Activated T-cell treated with anti-CD3 and anti-CD28 coated beads, Interleukin-2, amount 50 U/mL, for 1 hour (primary cell): Measurements from ENCODE around the gene SMG5.
"Not testable (repeated sequence)": the region's sequence is repeated elsewhere in the genome, so short reads cannot be mapped to it uniquely, and the experiment has no call there.

Experiments
- DNase-seq: peaks from one replicate; pipeline ENCODE4 v3.0.0-alpha.2; 2020

Gene SMG5, protein sequence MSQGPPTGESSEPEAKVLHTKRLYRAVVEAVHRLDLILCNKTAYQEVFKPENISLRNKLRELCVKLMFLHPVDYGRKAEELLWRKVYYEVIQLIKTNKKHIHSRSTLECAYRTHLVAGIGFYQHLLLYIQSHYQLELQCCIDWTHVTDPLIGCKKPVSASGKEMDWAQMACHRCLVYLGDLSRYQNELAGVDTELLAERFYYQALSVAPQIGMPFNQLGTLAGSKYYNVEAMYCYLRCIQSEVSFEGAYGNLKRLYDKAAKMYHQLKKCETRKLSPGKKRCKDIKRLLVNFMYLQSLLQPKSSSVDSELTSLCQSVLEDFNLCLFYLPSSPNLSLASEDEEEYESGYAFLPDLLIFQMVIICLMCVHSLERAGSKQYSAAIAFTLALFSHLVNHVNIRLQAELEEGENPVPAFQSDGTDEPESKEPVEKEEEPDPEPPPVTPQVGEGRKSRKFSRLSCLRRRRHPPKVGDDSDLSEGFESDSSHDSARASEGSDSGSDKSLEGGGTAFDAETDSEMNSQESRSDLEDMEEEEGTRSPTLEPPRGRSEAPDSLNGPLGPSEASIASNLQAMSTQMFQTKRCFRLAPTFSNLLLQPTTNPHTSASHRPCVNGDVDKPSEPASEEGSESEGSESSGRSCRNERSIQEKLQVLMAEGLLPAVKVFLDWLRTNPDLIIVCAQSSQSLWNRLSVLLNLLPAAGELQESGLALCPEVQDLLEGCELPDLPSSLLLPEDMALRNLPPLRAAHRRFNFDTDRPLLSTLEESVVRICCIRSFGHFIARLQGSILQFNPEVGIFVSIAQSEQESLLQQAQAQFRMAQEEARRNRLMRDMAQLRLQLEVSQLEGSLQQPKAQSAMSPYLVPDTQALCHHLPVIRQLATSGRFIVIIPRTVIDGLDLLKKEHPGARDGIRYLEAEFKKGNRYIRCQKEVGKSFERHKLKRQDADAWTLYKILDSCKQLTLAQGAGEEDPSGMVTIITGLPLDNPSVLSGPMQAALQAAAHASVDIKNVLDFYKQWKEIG

DNA sequence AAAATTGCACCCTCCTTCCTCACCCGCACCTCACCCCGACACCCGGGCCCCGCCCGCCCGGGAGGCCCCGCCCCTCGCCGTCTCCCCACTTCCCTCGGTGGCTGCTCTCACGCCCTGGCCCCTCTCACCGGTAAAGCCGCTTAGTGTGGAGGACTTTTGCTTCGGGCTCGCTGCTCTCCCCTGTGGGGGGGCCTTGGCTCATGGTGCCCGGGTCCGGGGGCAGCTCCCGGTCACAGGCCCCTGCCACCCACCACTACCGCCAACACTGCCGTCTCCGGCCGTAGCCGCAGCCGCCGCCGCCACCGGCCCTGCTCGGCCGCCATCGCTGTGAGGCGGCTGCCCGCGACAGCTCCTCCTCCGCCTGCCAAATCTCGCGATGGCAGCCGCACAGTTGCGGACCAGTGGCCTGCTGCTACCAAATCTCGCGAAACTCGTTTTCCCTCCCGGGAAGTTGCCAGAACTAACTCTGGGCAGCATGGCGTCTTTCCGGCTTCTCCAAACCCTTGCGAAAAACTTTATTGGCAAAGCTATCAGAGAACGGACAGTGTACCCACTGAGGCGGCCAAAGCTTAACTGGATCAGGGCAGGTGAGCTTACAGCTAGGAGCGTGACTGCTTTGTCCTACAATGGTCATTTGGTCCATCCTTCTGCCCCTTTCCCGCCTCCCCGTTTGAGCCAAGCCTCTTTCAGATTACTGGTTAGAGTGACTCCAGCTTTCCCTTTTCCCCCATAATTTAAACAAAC is at the start of gene SMG5:
SMG5 (minus strand) TSS at position 347 of the 744 bp plus-strand sequence; CDS start at position 202, 145 bp downstream.
- peak; percentile 93 for DNase-seq

DNA sequence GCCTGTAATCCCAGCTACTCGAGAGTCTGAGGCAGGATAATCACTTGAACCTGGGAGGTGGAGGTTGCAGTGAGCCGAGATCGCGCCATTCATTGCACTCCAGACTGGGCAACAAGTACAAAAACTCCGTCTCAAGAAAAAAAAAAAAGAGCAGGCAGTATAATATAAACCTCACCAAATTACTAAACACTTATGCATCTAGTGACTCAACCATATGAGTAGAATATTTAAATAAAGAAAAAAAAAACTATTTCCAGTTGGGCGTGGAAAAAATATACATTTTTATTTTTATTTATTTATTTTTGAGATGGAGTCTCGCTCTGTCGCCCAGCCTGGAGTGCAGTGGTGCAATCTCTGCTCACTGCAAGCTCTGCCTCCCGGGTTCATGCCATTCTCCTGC is 40.6 kb upstream of the SMG5 start:
- DNase-seq: not testable (repeated sequence)

DNA sequence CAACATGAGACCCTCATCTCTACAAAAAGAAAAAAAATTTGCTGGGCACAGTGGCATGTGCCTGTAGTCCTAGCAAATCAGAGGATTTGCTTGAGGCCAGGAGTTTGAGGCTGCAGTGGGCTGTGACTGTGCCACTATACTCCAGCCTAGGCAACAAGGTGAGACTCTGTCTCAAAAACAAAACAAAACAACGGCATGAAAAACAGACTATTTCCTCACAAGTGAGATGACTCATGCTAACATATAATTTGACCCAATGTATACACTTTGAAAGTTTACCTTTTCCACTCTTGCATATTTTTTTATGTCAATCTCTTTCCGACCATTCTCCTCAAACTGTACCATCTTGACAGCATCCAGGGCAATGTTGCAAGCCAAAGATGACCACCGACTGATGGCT is 37.9 kb upstream of the SMG5 start:
- no peak for DNase-seq

DNA sequence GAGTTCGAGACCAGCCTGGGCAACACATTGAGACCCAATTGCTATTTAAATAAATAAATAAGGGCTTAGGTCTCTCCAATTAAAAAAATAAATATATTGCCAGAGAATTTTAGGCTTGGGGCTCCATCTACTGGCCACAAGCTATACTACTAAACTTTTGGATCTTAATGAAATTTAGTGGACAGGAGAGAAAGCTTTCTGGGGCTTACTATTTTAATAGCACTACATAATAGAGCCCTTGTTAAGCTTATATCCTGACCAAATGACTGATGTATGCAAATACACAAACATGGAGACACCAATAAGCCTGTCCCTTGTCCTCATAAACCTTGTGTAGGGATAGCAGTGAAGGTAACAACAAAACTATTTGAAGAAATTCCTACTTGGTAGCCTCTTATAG is 37.0 kb upstream of the SMG5 start:
- DNase-seq: no peak

DNA sequence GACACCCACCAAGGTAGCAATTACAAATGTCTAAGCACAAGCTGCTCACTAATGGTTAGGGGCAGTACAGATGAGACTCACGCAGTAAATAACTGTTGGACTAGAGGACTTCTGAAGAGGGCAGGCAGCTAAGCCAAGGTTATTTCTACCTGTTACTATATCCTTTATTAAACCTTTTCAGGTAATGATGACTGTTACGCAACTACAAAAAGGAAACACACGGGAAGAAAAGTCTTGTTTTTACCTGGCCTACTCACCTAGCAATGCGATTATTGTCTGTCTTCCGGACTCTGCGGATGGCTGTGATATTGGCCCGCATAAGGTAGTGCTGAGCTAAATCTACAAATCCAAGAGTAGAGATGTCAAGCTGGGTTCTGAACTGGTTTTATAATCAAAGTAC is 34.3 kb upstream of the SMG5 start:
- DNase-seq: no peak

DNA sequence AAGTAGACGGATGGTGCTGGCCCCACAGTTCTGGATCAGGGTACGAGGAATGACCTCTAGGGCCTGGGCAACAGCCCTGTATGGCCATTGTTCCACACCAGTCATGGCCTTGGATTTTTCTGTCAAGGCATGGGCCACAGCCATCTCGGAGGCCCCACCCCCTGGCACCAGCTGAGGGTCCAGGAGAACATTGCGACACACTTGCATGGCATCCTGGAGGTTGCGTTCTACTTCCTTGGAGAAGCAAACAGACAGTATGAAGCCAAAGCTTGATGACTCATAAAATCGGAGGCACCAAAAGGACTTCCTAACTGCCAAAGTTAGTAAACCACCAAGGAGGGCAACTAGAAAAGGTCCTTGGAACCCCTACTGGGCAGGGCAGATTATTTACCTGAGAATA is 28.3 kb upstream of the SMG5 start:
- DNase-seq: no peak

DNA sequence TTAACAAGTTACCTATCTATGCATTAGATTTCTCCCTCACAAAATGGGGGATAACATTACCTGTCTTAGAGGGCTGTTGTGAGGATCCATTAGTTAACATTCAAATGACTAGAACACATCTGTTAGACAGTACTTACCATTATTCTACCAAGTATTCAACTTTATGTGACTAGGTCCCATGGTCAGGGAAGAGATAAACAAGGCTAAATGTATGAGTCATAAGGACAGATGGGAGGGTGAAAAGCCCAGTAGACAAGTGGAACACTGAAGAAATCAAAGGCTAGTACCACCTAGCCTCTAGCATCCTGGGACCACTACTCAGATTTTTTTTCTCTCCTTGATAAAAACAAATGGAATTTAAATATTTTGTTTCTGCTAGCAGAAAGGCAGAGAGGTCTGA is 25.5 kb upstream of the SMG5 start:
- DNase-seq: no peak

DNA sequence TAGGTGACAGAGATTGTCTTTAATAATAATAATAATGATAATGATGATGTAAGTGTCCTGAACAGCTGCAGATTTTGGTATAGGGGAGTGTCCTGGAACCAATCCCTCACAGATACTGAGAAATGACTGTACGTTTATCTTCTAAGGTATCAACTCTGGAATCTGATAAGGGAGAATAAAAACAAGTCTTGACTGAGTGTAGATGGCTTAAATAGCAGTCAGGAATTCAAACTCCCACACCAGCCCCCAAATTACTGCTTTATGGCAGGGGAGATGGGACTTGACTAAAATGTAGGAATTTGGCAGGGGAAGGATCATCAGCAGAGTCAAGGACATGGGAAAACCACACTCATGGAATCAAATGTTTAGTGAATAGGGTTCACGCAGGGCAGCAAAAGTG is 22.6 kb upstream of the SMG5 start:
- DNase-seq: no peak

DNA sequence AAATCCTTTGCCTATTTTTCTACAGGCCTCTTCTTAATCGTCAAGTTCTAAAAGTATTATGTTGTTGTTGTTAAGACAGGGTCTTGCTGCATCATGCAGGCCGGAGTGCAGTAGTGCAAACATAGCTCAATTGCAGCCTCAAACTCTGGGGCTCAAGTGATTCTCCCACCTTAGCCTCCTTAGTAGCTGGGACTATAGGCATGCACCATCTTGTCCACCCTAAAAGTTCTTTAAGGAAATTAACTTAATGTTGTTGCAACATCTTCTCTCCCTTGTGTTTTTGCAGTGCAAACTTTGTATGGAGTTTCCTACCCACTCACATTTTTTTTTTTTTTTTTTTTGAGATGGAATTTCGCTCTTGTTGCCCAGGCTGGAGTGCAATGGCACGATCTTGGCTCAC is 20.6 kb upstream of the SMG5 start:
- DNase-seq: no peak

DNA sequence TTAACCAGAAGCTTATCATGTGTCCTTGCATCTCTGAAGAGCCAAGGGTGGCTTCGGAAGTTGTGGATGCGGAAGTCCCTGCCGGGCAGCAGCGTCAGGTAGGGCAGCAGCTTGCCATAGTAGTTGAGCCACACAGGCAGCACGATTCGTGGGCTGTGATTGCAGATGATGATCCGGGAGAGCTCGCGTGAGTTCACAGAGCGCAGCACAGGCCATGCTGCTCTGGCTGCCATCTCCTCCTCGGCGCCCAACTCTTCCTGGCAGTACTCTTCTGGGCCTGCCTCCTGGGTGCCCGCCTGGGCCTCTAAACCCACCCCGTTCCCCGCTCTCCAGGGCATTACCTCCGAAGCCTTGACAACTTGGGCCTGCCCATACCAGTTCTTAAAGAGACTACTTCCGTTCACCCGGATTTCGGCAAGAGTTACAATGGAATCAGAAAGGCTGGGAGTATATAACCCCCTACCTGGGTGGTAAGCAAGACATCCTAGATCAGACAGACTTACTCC is 16.3 kb upstream of the SMG5 start, which contains the start of gene VHLL:
VHLL (minus strand) TSS at position 456 of the 506 bp plus-strand sequence; CDS start at position 338, 118 bp downstream.
- DNase-seq: no peak

DNA sequence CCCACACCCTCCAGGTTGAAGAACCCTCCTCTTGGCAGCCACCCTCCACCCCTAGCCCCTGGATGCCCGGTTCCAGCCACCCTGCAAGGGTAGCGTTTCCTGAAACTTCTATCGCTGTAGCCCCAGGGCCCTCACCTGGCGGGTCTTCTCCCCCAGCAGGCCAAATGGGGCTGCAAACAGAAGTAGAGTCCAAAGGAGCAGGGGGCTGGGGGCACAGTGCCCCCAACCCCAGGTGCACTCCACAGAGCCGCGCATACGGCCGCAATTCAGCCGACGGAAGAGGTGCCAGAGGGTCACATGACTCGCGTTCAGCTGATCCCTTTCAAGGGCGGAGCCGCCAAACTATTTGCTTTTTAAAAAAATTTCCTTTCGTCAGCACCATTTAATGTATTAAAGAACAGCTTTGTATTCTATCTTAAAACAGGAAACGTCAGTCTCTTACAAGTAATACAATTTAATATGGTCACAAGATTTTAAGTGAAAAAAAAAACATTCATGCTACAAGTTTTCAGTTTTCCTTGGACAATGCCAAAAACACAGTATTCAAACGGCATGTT is 12.8 kb upstream of the SMG5 start, which contains the start of gene GLMP:
GLMP (minus strand) TSS at position 289 of the 557 bp plus-strand sequence; CDS start at position 255, 34 bp downstream.
- peak; percentile 52 for DNase-seq

DNA sequence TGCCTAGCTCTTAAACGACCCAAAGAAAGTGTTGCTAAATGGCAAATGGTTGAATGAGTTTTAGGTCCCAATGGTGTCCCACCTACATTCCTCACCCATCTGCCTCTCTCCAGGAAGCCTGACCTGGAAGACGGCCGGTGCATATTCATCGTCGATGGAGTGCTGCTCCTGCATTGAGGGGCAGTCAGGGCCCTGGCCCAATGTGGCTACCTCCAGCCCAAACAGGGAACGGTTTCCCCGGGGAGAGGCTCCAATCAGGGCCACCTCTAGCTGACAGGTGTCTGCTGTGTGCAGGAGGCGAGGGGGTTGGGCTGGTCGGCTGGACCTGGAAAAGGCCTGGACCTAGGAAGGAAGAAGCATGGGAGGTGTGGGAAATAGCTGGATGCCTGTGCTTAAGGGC is 11.3 kb upstream of the SMG5 start:
- DNase-seq: no peak

DNA sequence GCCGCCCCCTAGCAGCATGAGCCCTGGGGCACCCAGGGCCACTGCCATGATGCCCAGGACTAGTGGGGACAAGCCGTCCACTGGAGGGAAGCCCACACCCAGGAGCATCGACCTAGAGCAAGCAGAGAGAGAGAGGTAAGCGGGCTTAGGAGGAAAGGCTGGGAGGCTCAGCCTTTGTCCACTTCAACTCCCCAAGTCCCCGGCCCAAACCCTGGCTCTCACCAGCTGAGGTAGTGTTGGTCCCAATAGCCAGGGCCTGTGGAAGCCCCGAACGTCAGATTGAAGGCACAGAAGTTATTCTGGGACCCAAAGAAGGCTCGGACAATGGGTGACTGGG is 10.4 kb upstream of the SMG5 start:
- no peak for DNase-seq

DNA sequence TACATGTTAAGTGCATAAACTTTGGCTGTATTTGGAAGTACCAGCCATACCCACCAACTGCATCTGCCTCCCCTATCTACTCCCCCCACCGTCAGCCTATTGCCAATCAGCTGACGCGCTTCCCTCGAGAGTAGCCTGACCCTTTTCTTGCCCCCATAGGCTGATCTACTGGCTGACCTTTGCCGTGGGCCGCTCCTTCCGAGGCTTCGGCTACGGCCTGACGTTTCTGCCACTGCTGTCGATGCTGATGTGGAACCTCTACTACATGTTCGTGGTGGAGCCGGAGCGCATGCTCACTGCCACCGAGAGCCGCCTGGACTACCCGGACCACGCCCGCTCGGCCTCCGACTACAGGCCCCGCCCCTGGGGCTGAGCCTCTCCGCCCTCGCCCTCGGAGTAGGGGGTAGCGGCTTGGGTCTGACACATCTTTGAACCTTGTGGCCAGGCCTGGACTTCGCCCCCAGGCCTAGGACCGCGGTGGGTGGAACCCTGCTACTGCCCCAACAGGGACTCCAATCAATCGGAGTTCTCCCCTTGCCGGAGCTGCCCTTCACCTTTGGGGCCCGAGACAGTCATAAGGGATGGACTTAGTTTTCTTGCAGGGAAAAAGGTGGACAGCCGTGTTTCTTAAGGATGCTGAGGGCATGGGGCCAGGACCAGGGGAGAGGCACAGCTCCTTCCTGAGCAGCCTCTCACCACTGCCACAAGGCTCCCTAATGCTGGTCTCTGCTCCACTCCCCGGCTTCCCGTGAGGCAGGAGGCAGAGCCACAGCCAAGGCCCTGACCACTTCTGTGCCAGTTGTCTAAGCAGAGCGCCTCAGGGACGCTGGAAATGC is 8.8 kb upstream of the SMG5 start:
- DNase-seq: no peak

DNA sequence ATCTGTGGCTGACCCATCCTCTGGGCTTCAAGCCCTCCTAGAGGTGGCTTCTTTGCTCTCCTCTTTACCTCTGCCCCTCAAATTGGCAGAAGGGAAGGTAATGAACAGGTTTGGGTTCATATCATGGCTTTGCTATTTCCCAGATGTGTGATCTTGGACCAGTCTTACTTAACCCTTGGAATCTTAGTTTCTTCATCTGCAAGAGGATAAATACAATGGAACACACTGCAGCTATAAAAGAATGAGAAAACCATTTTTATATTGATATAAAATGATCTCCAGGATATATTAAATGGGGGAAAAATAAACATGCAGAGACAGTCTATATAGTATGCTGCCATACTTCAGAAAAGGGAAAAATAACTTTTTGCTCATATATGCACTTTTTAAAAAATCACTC is 7.2 kb upstream of the SMG5 start:
- DNase-seq: no peak

DNA sequence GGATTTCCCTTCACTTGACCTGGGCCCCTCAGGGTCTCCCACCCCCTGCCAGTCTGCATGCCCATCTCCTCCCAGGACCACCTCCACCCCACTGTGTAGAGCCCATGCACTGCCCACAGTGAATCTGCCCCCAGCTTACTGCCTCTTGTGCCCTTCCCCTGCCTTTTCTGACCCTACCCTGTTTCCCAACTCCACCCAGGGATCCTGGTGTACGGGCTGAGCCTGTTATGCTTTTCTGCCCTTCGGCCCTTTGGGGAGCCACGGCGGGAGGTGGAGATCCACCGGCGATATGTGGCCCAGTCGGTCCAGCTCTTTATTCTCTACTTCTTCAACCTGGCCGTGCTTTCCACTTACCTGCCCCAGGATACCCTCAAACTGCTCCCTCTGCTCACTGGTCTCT is 3.4 kb upstream of the SMG5 start:
- DNase-seq: no peak

DNA sequence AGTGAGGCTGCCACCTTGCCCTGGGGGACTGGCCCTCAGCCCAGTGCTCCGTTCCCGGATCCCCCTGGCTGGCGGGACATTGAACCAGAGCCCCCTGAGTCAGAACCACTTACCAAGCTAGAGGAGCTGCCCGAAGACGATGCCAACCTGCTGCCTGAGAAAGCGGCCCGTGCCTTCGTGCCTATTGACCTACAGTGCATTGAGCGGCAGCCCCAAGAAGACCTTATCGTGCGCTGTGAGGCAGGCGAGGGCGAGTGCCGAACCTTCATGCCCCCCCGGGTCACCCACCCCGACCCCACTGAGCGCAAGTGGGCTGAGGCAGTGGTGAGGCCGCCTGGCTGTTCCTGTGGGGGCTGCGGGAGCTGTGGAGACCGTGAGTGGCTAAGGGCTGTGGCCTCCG is 2.8 kb upstream of the SMG5 start:
- DNase-seq: no peak

DNA sequence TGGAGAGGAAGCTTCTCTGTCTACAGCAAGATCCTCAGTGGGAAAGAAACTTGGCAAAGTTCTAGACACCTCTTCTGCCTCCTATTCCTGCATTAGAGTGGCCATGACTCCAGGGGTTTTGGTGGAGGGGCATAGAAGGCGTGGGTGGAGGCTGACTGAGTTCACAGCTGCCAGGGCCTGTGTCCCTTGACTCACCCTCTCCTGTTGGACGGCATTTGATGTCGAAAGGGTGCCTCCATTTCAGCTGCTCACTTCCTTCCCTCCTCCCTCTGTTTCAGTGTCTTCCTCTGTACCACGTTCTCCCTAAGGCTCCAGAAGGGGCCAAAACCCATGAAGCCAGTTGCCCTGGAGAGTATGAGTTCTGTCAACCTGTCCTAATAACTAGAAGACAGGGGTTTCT is 2.1 kb upstream of the SMG5 start:
- DNase-seq: no peak

DNA sequence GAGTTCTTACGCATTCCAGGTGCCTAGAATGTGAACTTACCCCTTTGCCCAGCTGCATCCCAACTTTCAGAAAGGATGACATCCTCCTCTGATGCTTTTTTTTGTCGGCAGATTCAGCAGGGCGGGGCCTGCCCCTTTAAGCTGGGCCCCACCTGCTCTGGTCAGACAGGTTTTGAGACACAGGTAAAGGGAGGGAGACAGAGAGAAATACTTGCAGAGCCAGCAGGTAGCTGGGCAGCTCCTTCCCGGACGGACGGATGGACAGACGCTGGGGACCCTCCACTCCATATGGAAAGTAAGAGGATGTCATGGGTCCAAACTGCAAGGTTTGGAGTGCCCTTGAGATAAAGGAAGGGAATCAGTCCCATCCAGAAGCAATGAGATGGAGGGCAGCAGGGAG is 1.5 kb upstream of the SMG5 start, which contains the start of gene TMEM79:
TMEM79 (plus strand) TSS at position 214 of the 400 bp plus-strand sequence. CDS start 902 bp downstream, outside the sequence.
- no peak for DNase-seq

DNA sequence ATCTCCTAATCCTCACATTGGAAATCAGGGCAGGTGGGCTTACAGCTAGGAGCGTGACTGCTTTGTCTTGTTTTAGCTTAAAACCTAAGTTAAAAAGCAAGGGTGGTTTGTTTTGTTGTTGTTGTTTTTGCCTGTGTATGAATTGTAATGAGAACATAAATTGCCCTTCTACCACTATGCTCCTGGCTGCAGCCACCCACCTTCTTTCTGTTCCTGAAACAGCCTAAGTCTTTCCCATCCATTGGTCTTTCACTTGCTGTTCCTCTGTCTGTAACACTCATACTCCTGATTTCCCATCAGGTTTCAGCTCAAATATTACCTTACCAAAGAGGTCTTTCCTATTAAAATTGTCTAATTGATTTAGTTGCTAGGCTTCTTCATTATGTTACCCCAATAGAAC is 896 bp upstream of the SMG5 start:
- no peak for DNase-seq
